H9 (cell line): Measurements from ENCODE around the gene PDCD1. TPM values are rescaled to one million over a fixed set of nuclear protein-coding genes. Genes with fewer than 3 reads are reported as not detected.

Source experiments
- DNase-seq: peaks from one replicate; pipeline ENCODE4 v3.0.0-alpha.2; 2017
- H2AFZ ChIP-seq: one replicate; pipeline ENCODE4 v1.6.1; 2013; ENCODE audit warnings: mild to moderate bottlenecking, low read length, control low read depth, moderate library complexity
- H2AK5ac ChIP-seq: 2 replicates; pipeline ENCODE4 v1.6.1; 2013; ENCODE audit warnings: low read length, control low read depth, mixed read lengths; ENCODE audit not compliant: insufficient read length
- H2BK120ac ChIP-seq: one replicate; pipeline ENCODE4 v1.6.1; 2013; ENCODE audit warnings: low read depth, mild to moderate bottlenecking, low read length, control low read depth, inconsistent platforms; ENCODE audit not compliant: poor library complexity, severe bottlenecking
- H2BK12ac ChIP-seq: 2 replicates; pipeline ENCODE4 v1.6.1; 2013; ENCODE audit warnings: low read length, control low read depth, mixed read lengths, low read depth; ENCODE audit not compliant: insufficient read length
- H2BK15ac ChIP-seq: 2 replicates; pipeline ENCODE4 v1.6.1; 2013; ENCODE audit warnings: low read depth, low read length, control low read depth
- H2BK20ac ChIP-seq: one replicate; pipeline ENCODE4 v1.6.1; 2013; ENCODE audit warnings: low read depth, mild to moderate bottlenecking, low read length, control low read depth, inconsistent platforms; ENCODE audit not compliant: poor library complexity, severe bottlenecking
- H2BK5ac ChIP-seq: 2 replicates; pipeline ENCODE4 v1.6.1; 2013; ENCODE audit warnings: low read length, control low read depth, mixed read lengths; ENCODE audit not compliant: insufficient read length
- H3K14ac ChIP-seq: 2 replicates; pipeline ENCODE4 v1.6.1; 2013; ENCODE audit warnings: low read length, control low read depth; ENCODE audit not compliant: insufficient read depth
- H3K18ac ChIP-seq: 2 replicates; pipeline ENCODE4 v1.6.1; 2013; ENCODE audit warnings: low read depth, mild to moderate bottlenecking, mixed read lengths, low read length, control low read depth; ENCODE audit not compliant: insufficient read length
- H3K23ac ChIP-seq: 2 replicates; pipeline ENCODE4 v1.6.1; 2013; ENCODE audit warnings: low read length, control low read depth, mixed read lengths, low read depth; ENCODE audit not compliant: insufficient read length
- H3K23me2 ChIP-seq: 2 replicates; pipeline ENCODE4 v1.6.1; 2013; ENCODE audit warnings: low read depth, mild to moderate bottlenecking, mixed read lengths, low read length, control low read depth; ENCODE audit not compliant: insufficient read length, poor library complexity, severe bottlenecking
- H3K27ac ChIP-seq: 2 replicates; pipeline ENCODE4 v1.5.1; 2013; ENCODE audit warnings: low read length, control low read depth, mixed read lengths, low read depth; ENCODE audit not compliant: insufficient read length
- H3K27me3 ChIP-seq: 2 replicates; pipeline ENCODE4 v1.6.1; 2013; ENCODE audit warnings: low read length, control low read depth, inconsistent platforms; ENCODE audit not compliant: insufficient read depth
- H3K4ac ChIP-seq: 2 replicates; pipeline ENCODE4 v1.6.1; 2013; ENCODE audit warnings: low read depth, mild to moderate bottlenecking, control low read depth, inconsistent platforms, low read length, moderate library complexity
- H3K4me1 ChIP-seq: 2 replicates; pipeline ENCODE4 v1.6.1; 2013; ENCODE audit warnings: low read length, control low read depth, inconsistent platforms; ENCODE audit not compliant: insufficient read depth
- H3K4me2 ChIP-seq: 2 replicates; pipeline ENCODE4 v1.6.1; 2013; ENCODE audit warnings: low read length, control low read depth, mixed read lengths; ENCODE audit not compliant: insufficient read length, insufficient read depth
- H3K56ac ChIP-seq: 2 replicates; pipeline ENCODE4 v1.6.1; 2013; ENCODE audit warnings: low read depth, mild to moderate bottlenecking, mixed read lengths, low read length, control low read depth; ENCODE audit not compliant: insufficient read length
- H3K79me1 ChIP-seq: 2 replicates; pipeline ENCODE4 v1.6.1; 2013; ENCODE audit warnings: low read depth, mild to moderate bottlenecking, moderate library complexity, low read length, control low read depth, inconsistent platforms; ENCODE audit not compliant: insufficient read depth, poor library complexity, severe bottlenecking
- H3K79me2 ChIP-seq: 2 replicates; pipeline ENCODE4 v1.6.1; 2013; ENCODE audit warnings: low read length, control low read depth, inconsistent platforms; ENCODE audit not compliant: insufficient read depth
- H3K9ac ChIP-seq: 2 replicates; pipeline ENCODE4 v1.6.1; 2013; ENCODE audit warnings: low read length, control low read depth, mixed read lengths; ENCODE audit not compliant: insufficient read length; ENCODE audit errors: extremely low read depth
- H3K9me3 ChIP-seq: one replicate; pipeline ENCODE4 v1.6.1; 2013; ENCODE audit warnings: low read depth, low read length, inconsistent platforms; ENCODE audit not compliant: control insufficient read depth
- H3T11ph ChIP-seq: one replicate; pipeline ENCODE4 v1.6.1; 2013; ENCODE audit warnings: mild to moderate bottlenecking, low read length, control low read depth, inconsistent platforms
- H4K20me1 ChIP-seq: one replicate; pipeline ENCODE4 v1.6.1; 2013; ENCODE audit not compliant: control insufficient read depth, insufficient read length, insufficient read depth
- H4K5ac ChIP-seq: 2 replicates; pipeline ENCODE4 v1.6.1; 2013; ENCODE audit warnings: low read depth, mild to moderate bottlenecking, mixed read lengths, low read length, control low read depth; ENCODE audit not compliant: insufficient read length
- H4K8ac ChIP-seq: replicated peaks from 2 replicates; pipeline ENCODE4 v1.6.1; 2013; ENCODE audit warnings: low read length, control low read depth, mixed read lengths, low read depth; ENCODE audit not compliant: insufficient read length
- H4K91ac ChIP-seq: 2 replicates; pipeline ENCODE4 v1.6.1; 2013; ENCODE audit warnings: low read depth, mild to moderate bottlenecking, moderate library complexity, mixed read lengths, low read length, control low read depth; ENCODE audit not compliant: insufficient read length
- H3K27ac Mint-ChIP-seq, 3 experiments: 2 replicates in 2 of 3; 3 replicates in 1 of 3; pipeline ENCODE4 v1.8.0; 2020 to 2021; ENCODE audit warnings: mixed read lengths in 3 of 3, mild to moderate bottlenecking in 1 of 3, moderate library complexity in 1 of 3
- H3K27me3 Mint-ChIP-seq: 2 replicates; pipeline ENCODE4 v1.8.0; 2021; ENCODE audit warnings: low read depth, mild to moderate bottlenecking, moderate library complexity, mixed read lengths
- H3K36me3 Mint-ChIP-seq, 3 experiments: 2 replicates in 2 of 3; 3 replicates in 1 of 3; pipeline ENCODE4 v1.8.0; 2020 to 2021; ENCODE audit warnings: low read depth in 3 of 3, mixed read lengths in 3 of 3; ENCODE audit not compliant: insufficient read depth in 1 of 3
- H3K4me1 Mint-ChIP-seq, 2 experiments: 2 replicates each; pipeline ENCODE4 v1.8.0; 2020; ENCODE audit warnings: mixed read lengths in 2 of 2
- H3K4me3 Mint-ChIP-seq, 2 experiments: 2 replicates in 1 of 2; 3 replicates in 1 of 2; pipeline ENCODE4 v1.8.0; 2020 to 2021; ENCODE audit warnings: mild to moderate bottlenecking in 2 of 2, mixed read lengths in 2 of 2, moderate library complexity in 1 of 2
- H3K9me3 Mint-ChIP-seq, 2 experiments: 2 replicates in 1 of 2; 3 replicates in 1 of 2; pipeline ENCODE4 v1.8.0; 2020; ENCODE audit warnings: mild to moderate bottlenecking in 2 of 2, mixed read lengths in 2 of 2, moderate library complexity in 1 of 2
- WGBS: extraction: QIAGEN DNeasy Blood & Tissue Kit; methylation state at CpG from one replicate; pipeline ENCODE4 v1.1.7; 2013; ENCODE audit warnings: missing lambda C conversion rate, low lambda C conversion rate, mixed read lengths; ENCODE audit not compliant: insufficient read length; ENCODE audit errors: extremely low coverage; 5-methylcytosine and 5-hydroxymethylcytosine counted together
- total RNA-seq: library from RNA; stranded (reverse); gene quantifications from 2 replicates; pipeline ENCODE4 v1.2.1, GENCODE V29; 2021
- TF ChIP-seq, protein P1 (sequence below): fragments of 200-600 bp; sonication (generic); conservative IDR thresholded peaks from 3 replicates; pipeline ENCODE4 v1.8.0; 2021; ENCODE audit warnings: antibody characterized with exemption, mild to moderate bottlenecking

The PDCD1 gene
- total RNA-seq, 1 experiment from 2014 or later, result 1.6 TPM

DNA sequence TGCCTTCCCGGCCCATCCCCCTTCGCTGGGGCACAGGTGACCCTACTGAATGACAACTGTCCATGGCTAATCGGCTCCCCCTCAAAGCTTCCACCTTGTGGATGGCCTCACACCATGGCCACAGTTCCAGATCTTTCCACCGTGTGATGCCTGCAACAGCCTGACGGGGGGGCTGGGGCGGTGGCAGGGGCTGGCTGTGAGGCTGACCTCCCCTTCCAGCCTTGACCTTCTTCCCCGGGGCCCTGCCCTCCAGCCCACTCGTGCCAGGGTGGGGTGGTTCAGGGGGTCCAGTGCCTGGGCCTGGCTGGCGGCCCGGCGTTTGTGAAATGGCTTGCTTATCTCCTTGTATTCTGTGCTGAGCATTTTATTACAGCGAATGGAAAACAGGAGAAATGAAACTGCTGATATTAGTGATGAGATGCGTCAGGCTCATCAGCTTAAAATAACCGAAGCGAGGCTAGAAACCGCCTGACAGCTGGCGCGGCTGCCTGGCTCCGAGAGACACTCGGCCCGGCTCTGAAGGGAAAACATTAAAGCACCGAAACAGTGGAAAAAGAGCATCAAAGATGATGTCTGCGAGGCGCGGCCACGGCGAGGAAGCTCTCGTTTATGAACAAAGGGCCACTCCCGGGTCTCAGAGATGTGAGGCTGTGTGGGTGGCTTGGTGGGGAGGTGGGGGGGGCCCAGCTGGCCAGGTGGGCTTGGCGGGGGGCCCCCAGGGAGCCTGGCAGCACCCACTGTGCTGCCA lies 916 bp upstream of the PDCD1 start:
- Histone ChIP-seq H3K9ac (no peak overlapping the region), H4K20me1 (peaks cover 4% of the 10 kb centered on the region), H3K4me2 (no peak overlapping the region), H3K23ac (no peak overlapping the region), H3K9me3 (no peaks in the 10 kb centered on the region), H2AFZ (no peak overlapping the region), H4K91ac (no peak overlapping the region), H4K5ac (no peak overlapping the region), H2AK5ac (no peak overlapping the region), H4K8ac (no peak overlapping the region), H2BK12ac (no peak overlapping the region), H3T11ph (no peak overlapping the region), H3K27ac (no peak overlapping the region), H3K4ac (no peak overlapping the region), H2BK5ac (no peak overlapping the region), H3K14ac (no peak overlapping the region), H3K4me1 (no peaks in the 10 kb centered on the region; the same call in 1 of the 2 replicates), H3K79me1 (no peaks in the 10 kb centered on the region), H3K23me2 (no peaks in the 10 kb centered on the region), H2BK15ac (no peak overlapping the region), H3K79me2 (no peaks in the 10 kb centered on the region), H2BK20ac (no peak overlapping the region), H3K18ac (no peak overlapping the region), H3K56ac (no peak overlapping the region), H2BK120ac (no peak overlapping the region), H3K27me3 (no peaks in the 10 kb centered on the region; the same call in 1 of the 2 replicates)
- WGBS, result no CpG with 5 or more reads among the region's 30 CpGs
- H3K9me3 Mint-ChIP-seq, result peaks cover 6 to 11% of the 10 kb centered on the region in 2 experiments; a peak in 4 of 5 replicates
- DNase-seq, result no peak
- H3K27me3 Mint-ChIP-seq, result peaks cover 7% of the 10 kb centered on the region
- TF ChIP-seq, protein P1, sequence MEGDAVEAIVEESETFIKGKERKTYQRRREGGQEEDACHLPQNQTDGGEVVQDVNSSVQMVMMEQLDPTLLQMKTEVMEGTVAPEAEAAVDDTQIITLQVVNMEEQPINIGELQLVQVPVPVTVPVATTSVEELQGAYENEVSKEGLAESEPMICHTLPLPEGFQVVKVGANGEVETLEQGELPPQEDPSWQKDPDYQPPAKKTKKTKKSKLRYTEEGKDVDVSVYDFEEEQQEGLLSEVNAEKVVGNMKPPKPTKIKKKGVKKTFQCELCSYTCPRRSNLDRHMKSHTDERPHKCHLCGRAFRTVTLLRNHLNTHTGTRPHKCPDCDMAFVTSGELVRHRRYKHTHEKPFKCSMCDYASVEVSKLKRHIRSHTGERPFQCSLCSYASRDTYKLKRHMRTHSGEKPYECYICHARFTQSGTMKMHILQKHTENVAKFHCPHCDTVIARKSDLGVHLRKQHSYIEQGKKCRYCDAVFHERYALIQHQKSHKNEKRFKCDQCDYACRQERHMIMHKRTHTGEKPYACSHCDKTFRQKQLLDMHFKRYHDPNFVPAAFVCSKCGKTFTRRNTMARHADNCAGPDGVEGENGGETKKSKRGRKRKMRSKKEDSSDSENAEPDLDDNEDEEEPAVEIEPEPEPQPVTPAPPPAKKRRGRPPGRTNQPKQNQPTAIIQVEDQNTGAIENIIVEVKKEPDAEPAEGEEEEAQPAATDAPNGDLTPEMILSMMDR, result peak; percentile 34
- no peak overlapping the region for H3K4me3 Mint-ChIP-seq
- H3K27ac Mint-ChIP-seq, result peak overlapping the region in 1 of 3 experiments; percentile 6; a peak in 1 of 7 replicates
- H3K36me3 Mint-ChIP-seq, result peaks cover 0 to 6% (median 0%) of the 10 kb centered on the region in 3 experiments; a peak in 2 of 7 replicates
- peaks cover 6 to 13% of the 10 kb centered on the region in 2 experiments for H3K4me1 Mint-ChIP-seq
